NK-92 (cell line): ENCODE measurements around the gene MYL5.
"Not testable (repeated sequence)": the region's sequence is repeated elsewhere in the genome, so short reads cannot be mapped to it uniquely, and the experiment has no call there.

ENCODE experiments used
- DNase-seq: peaks from one replicate; lab custom pipeline; 2025; ENCODE audit not compliant: unreplicated experiment; lab: John Stamatoyannopoulos, UW

Gene MYL5

GRCh38 chr4:669806-670559 lies 4.4 kb upstream of the MYL5 start:
- DNase-seq: not testable (repeated sequence)

GRCh38 chr4:671769-672168 lies 2.6 kb upstream of the MYL5 start:
- DNase-seq: no peak

- DNase-seq: no peak
Observed at GRCh38 chr4:673349-674091, 822 bp upstream of the MYL5 start.

- DNase-seq: no peak
Observed at GRCh38 chr4:675036-675882, 917 bp downstream of the MYL5 start.

- DNase-seq: no peak
Observed at GRCh38 chr4:675980-676870, 1.9 kb downstream of the MYL5 start.

- no peak for DNase-seq
Observed at GRCh38 chr4:676871-677235, 2.5 kb downstream of the MYL5 start.

- no peak for DNase-seq
Observed at GRCh38 chr4:677431-678293, 3.3 kb downstream of the MYL5 start.

GRCh38 chr4:678331-679103 lies 4.2 kb downstream of the MYL5 start:
- DNase-seq: no peak

- no peak for DNase-seq
Observed at GRCh38 chr4:679104-679481, 4.8 kb downstream of the MYL5 start.

GRCh38 chr4:679629-680028 lies 5.3 kb downstream of the MYL5 start:
- DNase-seq: no peak

- DNase-seq: no peak
Observed at GRCh38 chr4:680091-680490, 5.7 kb downstream of the MYL5 start.

- DNase-seq: no peak
Observed at GRCh38 chr4:680551-680927, 6.2 kb downstream of the MYL5 start.

- DNase-seq: no peak
Observed at GRCh38 chr4:680928-681645, 6.7 kb downstream of the MYL5 start.

GRCh38 chr4:681736-682451 lies 7.6 kb downstream of the MYL5 start:
- DNase-seq: no peak

- no peak for DNase-seq
Observed at GRCh38 chr4:682490-683172, 8.3 kb downstream of the MYL5 start.

GRCh38 chr4:683247-683897 lies 9.0 kb downstream of the MYL5 start:
- DNase-seq: no peak
